Osteocyte (in vitro differentiated cells): ENCODE measurements around the gene GFY. TPM values are rescaled to one million over a fixed set of nuclear protein-coding genes. Genes with fewer than 3 reads are reported as not detected.

Experiments
- DNase-seq: peaks from one replicate; pipeline ENCODE4 v3.0.0; 2021; ENCODE audit warnings: mixed read lengths; ENCODE audit not compliant: unreplicated experiment; ENCODE audit errors: extremely low spot score
- H3K27ac Mint-ChIP-seq: one replicate; pipeline ENCODE4 v1.8.0; 2021; ENCODE audit warnings: mild to moderate bottlenecking, mixed read lengths; ENCODE audit not compliant: unreplicated experiment
- H3K27me3 Mint-ChIP-seq: one replicate; pipeline ENCODE4 v1.8.0; 2021; ENCODE audit warnings: mixed read lengths; ENCODE audit not compliant: unreplicated experiment
- H3K36me3 Mint-ChIP-seq: one replicate; pipeline ENCODE4 v1.8.0; 2021; ENCODE audit warnings: mixed read lengths; ENCODE audit not compliant: unreplicated experiment
- H3K4me1 Mint-ChIP-seq: one replicate; pipeline ENCODE4 v1.8.0; 2021; ENCODE audit warnings: mixed read lengths; ENCODE audit not compliant: unreplicated experiment
- H3K4me3 Mint-ChIP-seq: one replicate; pipeline ENCODE4 v1.8.0; 2021; ENCODE audit warnings: mild to moderate bottlenecking, moderate library complexity, mixed read lengths; ENCODE audit not compliant: unreplicated experiment
- H3K9me3 Mint-ChIP-seq: one replicate; pipeline ENCODE4 v1.8.0; 2021; ENCODE audit warnings: mixed read lengths; ENCODE audit not compliant: unreplicated experiment
- CTCF ChIP-seq: fragments of 200-600 bp; sonication (generic); IDR thresholded peaks from 2 replicates; pipeline ENCODE4 v1.5.0; 2021; ENCODE audit warnings: antibody characterized with exemption, mild to moderate bottlenecking, moderate library complexity
- total RNA-seq: library from RNA; stranded (reverse); gene quantifications from 2 replicates; pipeline ENCODE4 v1.2.1, GENCODE V29; 2021

Gene GFY
- total RNA-seq, 1 donor from 2014 or later: not detected

- H3K36me3 Mint-ChIP-seq: peaks cover 11% of the 10 kb centered on the region
These were observed 22.6 kb downstream of the GFY start for GRCh38 chr19:49447485-49448431.

GRCh38 chr19:49448432-49448786 is 23.2 kb downstream of the GFY start:
- Mint-ChIP-seq H3K27ac (no peak overlapping the region), H3K27me3 (no peaks in the 10 kb centered on the region), H3K9me3 (no peaks in the 10 kb centered on the region), H3K36me3 (peaks cover 11% of the 10 kb centered on the region), H3K4me1 (peaks cover 27% of the 10 kb centered on the region), H3K4me3 (no peak overlapping the region)
- no peak for TF ChIP-seq CTCF
- no peak for DNase-seq

More at GRCh38 chr19:49447485-49448431, 22.6 kb downstream of the GFY start:
- no peaks in the 10 kb centered on the region for H3K27me3 Mint-ChIP-seq
- no peak overlapping the region for H3K4me3 Mint-ChIP-seq
- H3K27ac Mint-ChIP-seq: no peak overlapping the region
- H3K9me3 Mint-ChIP-seq: no peaks in the 10 kb centered on the region
- DNase-seq: no peak
- H3K4me1 Mint-ChIP-seq: peaks cover 25% of the 10 kb centered on the region
- TF ChIP-seq CTCF: no peak

- Mint-ChIP-seq H3K4me3 (peak overlapping the region; percentile 97), H3K27ac (peak overlapping the region; percentile 29), H3K4me1 (peaks cover 30% of the 10 kb centered on the region), H3K27me3 (no peaks in the 10 kb centered on the region), H3K36me3 (peaks cover 11% of the 10 kb centered on the region), H3K9me3 (no peaks in the 10 kb centered on the region)
- TF ChIP-seq CTCF: no peak
- DNase-seq: no peak
These were observed 25.2 kb downstream of the GFY start for GRCh38 chr19:49450405-49450804.

GRCh38 chr19:49451430-49452181 is 26.4 kb downstream of the GFY start, which contains the start of gene PIH1D1:
PIH1D1 (minus strand) TSS chr19:49451814; CDS start chr19:49451574, 240 bp downstream.
- Mint-ChIP-seq H3K9me3 (no peaks in the 10 kb centered on the region), H3K36me3 (peaks cover 9% of the 10 kb centered on the region), H3K4me3 (peak within 1 kb of the TSS; percentile 97), H3K27me3 (no peaks in the 10 kb centered on the region), H3K27ac (peak within 1 kb of the TSS; percentile 99), H3K4me1 (peaks cover 30% of the 10 kb centered on the region)
- TF ChIP-seq CTCF: no peak
- peak; percentile 97 for DNase-seq
